ENCODE measurements around the gene ARVCF. TPM values are rescaled to one million over a fixed set of nuclear protein-coding genes. Genes with fewer than 3 reads are reported as not detected.

Gene ARVCF
- total and polyA plus RNA-seq, 9 of the 15 experiments (the other 6 are each of a cell fraction or from before 2014, with no cell fraction given): 0.03 to 97.4 (median 15.6) TPM

- TF ChIP-seq ETV1 (tag; conservative IDR thresholded peaks at IDR 0.05; ENCODE audit: low read depth): no peak
- TF ChIP-seq CREB3 (tag; conservative IDR thresholded peaks at IDR 0.05; ENCODE audit: low read depth): no peak
- 0 out of 2 replicates have a peak, but pooled peaks have one; percentile 18 for TF ChIP-seq NFIC (IDR thresholded peaks at IDR 0.05)
- TF ChIP-seq NR2C1 (IDR thresholded peaks at IDR 0.05): no peak
- no peak for TF ChIP-seq NR2C1 (tag; IDR thresholded peaks at IDR 0.05)
- TF ChIP-seq ZNF263 (CRISPR knock-in tag; IDR thresholded peaks at IDR 0.05; ENCODE audit: borderline replicate concordance): no peak
- TF ChIP-seq FOXK1 (CRISPR knock-in tag; IDR thresholded peaks at IDR 0.05; ENCODE audit: borderline replicate concordance): no peak
- TF ChIP-seq ARID1B (IDR thresholded peaks at IDR 0.05): peak; percentile 19; the same call in 1 of the 2 replicates
- TF ChIP-seq MTA3 (IDR thresholded peaks at IDR 0.05; ENCODE audit: borderline replicate concordance): 0 out of 2 replicates have a peak, but pooled peaks have one; percentile 6
- no peak for TF ChIP-seq ZNF644 (tag; IDR thresholded peaks at IDR 0.05; ENCODE audit: low read depth)
- 0 out of 2 replicates have a peak, but pooled peaks have one; percentile 2 for TF ChIP-seq KLF6 (CRISPR knock-in tag; IDR thresholded peaks at IDR 0.05; ENCODE audit: borderline replicate concordance)
- no peak for TF ChIP-seq E4F1 (CRISPR knock-in tag; IDR thresholded peaks at IDR 0.05; ENCODE audit: borderline replicate concordance)
- no peak; the same call in 1 of the 2 replicates for TF ChIP-seq SUPT5H (IDR thresholded peaks at IDR 0.05)
- no peak for TF ChIP-seq USF1 (CRISPR knock-in tag; IDR thresholded peaks at IDR 0.05)
- TF ChIP-seq JUNB (CRISPR knock-in tag; conservative IDR thresholded peaks at IDR 0.05): no peak
- TF ChIP-seq ZNF77 (CRISPR knock-in tag; IDR thresholded peaks at IDR 0.05): no peak
- no peak for TF ChIP-seq ZFP91 (CRISPR knock-in tag; IDR thresholded peaks at IDR 0.05)
- 0 out of 2 replicates have a peak, but pooled peaks have one; percentile 47 for TF ChIP-seq HMGXB4 (CRISPR knock-in tag; IDR thresholded peaks at IDR 0.05)
- TF ChIP-seq DNMT1 (IDR thresholded peaks at IDR 0.05): no peak; the same call in 1 of the 2 replicates
- TF ChIP-seq BCOR (IDR thresholded peaks at IDR 0.05): no peak
Observed at GRCh38 chr22:19959587-19960490, 56.8 kb downstream of the ARVCF start (continued).

Data from K562 (cell line).